Cardiac fibroblast (primary cell): Measurements from ENCODE around the gene COPS3.

Experiments
- DNase-seq, 2 donors: peaks; one replicate each; pipeline versions ENCODE4 v3.0.0 to v3.0.0-alpha.2; 2010; ENCODE audit warnings: low read depth in 2 of 2
- H3K4me3 ChIP-seq, 2 donors: replicated peaks in 1 of 2; 1 replicate in 1 of 2; 2 replicates in 1 of 2; pipeline ENCODE4 v1.5.1; 2011; ENCODE audit warnings: low read depth in 2 of 2, low read length in 2 of 2, mild to moderate bottlenecking in 2 of 2, moderate library complexity in 1 of 2
- CTCF ChIP-seq: IDR thresholded peaks from one replicate; pipeline ENCODE4 v1.5.1; 2011; ENCODE audit warnings: low read depth, mild to moderate bottlenecking, low read length, inconsistent platforms

COPS3 gene

GRCh38 chr17:17206124-17206912 lies 74.7 kb downstream of the COPS3 start, which contains the start of gene PLD6:
TSS of gene PLD6 (minus strand) at chr17:17206333. CDS start at chr17:17206286, 47 bp downstream.
- peak within 1 kb of the TSS; percentile 55 to 58 for H3K4me3 ChIP-seq

GRCh38 chr17:17205368-17206123 lies 75.5 kb downstream of the COPS3 start:
- no peak for TF ChIP-seq CTCF
- DNase-seq = peak; percentile 28 to 40
- peak overlapping the region; percentile 55 to 58 for H3K4me3 ChIP-seq

More at GRCh38 chr17:17206124-17206912, 74.7 kb downstream of the COPS3 start, which contains the start of gene PLD6:
- no peak for TF ChIP-seq CTCF
- peak; percentile 67 to 77 for DNase-seq

DNA sequence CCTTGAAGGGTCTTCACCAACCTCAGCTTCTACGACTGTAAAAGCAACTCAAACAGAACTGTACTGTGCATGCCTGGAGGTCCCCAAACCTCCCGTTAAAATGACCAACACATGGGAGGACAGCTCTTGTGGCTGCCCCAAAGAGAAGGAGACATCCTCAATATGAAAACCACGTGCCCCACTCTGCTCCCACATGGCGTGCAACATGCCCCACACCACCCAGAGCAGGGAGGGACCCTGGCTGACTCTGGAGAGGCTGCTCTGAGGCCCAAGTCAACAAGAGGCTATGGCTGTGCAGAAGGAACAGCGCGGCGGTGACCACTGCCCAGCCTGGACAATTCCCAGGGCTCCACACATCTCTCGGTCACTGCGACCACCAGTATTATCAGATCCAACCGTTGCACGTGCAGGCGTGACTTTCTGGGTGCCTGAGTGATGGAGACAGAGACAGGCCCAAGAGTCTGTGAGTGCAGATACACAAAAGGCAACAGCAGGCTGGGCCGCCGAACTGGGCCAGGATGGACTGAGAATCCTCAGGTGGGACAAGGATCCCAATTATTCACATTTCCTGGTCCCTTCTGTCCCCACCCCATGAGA lies 76.3 kb downstream of the COPS3 start:
- DNase-seq = no peak
- H3K4me3 ChIP-seq = peak overlapping the region in 1 of 2 donors; percentile 58
- no peak for TF ChIP-seq CTCF

DNA sequence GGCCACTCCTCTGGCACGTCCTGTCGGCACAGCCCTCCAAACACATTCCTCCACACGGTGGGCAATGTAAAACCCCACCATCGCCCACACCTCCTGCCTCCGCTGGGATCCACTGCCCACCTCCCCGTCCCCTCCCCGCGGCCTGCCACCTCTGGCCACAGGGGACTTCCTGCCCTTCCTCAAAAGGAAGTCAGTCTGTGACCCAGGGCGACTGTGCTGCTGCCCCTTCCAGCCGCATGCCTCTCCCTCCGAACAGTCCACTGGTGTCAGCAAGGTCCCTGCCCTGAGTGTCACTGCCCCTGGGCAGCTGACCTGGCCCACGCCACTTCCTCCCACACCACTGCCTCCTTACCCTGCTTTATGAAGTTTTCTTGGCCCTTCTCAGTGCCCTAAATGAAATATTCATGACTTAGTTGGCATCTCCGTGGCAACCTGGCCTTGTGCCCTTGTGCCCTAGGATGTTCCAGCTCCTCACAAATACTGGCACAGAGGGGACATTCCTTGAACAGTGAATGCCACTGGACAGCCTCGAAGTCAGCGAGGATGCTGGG lies 76.9 kb downstream of the COPS3 start:
- no peak overlapping the region for H3K4me3 ChIP-seq
- DNase-seq = no peak
- no peak for TF ChIP-seq CTCF

DNA sequence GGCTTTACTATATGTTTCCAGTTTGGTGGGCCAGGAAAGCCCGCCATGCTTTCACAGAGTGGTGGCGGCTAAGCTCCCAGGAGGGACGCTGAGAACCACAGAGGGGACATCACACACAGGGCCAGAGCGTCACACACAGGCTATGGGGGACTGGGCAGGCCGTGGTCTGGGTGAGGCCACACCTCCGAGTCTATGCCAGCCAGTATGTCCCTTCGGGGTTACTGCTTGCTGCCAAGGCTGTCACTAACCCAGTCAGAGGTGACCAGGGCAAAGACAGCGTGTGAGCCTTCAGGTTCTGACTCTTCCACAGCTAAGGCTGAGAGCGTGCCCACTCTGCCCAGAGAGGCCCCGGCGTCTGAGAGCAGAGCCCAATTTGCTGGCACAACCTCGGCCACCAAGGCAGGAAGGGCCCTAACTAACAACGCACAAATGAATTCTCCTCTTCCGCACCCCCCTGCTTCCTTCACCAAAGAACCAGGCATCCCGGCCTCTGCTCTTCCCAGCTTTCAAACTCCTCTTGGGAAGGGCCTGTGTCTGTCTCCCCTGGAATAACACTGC lies 77.8 kb downstream of the COPS3 start:
- no peak for DNase-seq
- H3K4me3 ChIP-seq = no peak overlapping the region
- no peak for TF ChIP-seq CTCF

- TF ChIP-seq CTCF = no peak
- no peak for DNase-seq
- no peak overlapping the region for H3K4me3 ChIP-seq
These were observed 79.1 kb downstream of the COPS3 start for GRCh38 chr17:17201907-17202306.
